Right hindlimb (tissue), 1 donor: ENCODE measurements around the gene VPREB1.
"Not testable (repeated sequence)": the region's sequence is repeated elsewhere in the genome, so short reads cannot be mapped to it uniquely, and the experiment has no call there.

Experiments used
- DNase-seq: peaks from one replicate; pipeline ENCODE4 v3.0.0-alpha.2; 2018

VPREB1 gene

GRCh38 chr22:22248878-22249277 lies 4.3 kb downstream of the VPREB1 start:
- no peak for DNase-seq

GRCh38 chr22:22250651-22251050 lies 6.1 kb downstream of the VPREB1 start:
- not testable (repeated sequence) for DNase-seq

- not testable (repeated sequence) for DNase-seq
Measured at GRCh38 chr22:22256133-22256532, 11.5 kb downstream of the VPREB1 start.

GRCh38 chr22:22258597-22259415 lies 14.2 kb downstream of the VPREB1 start:
- DNase-seq, result not testable (repeated sequence)

GRCh38 chr22:22260169-22260568 lies 15.6 kb downstream of the VPREB1 start:
- not testable (repeated sequence) for DNase-seq

- DNase-seq, result not testable (repeated sequence)
Measured at GRCh38 chr22:22260586-22260985, 16.0 kb downstream of the VPREB1 start.

- not testable (repeated sequence) for DNase-seq
Measured at GRCh38 chr22:22262332-22263074, 17.9 kb downstream of the VPREB1 start.

GRCh38 chr22:22263823-22264222 lies 19.2 kb downstream of the VPREB1 start:
- DNase-seq, result not testable (repeated sequence)

GRCh38 chr22:22270036-22270676 lies 25.6 kb downstream of the VPREB1 start:
- not testable (repeated sequence) for DNase-seq

- DNase-seq, result not testable (repeated sequence)
Measured at GRCh38 chr22:22277423-22277822, 32.8 kb downstream of the VPREB1 start.

- DNase-seq, result not testable (repeated sequence)
Measured at GRCh38 chr22:22284962-22285756, 40.6 kb downstream of the VPREB1 start.

- not testable (repeated sequence) for DNase-seq
Measured at GRCh38 chr22:22286390-22287105, 42.0 kb downstream of the VPREB1 start.

- DNase-seq, result not testable (repeated sequence)
Measured at GRCh38 chr22:22287106-22287626, 42.6 kb downstream of the VPREB1 start.

GRCh38 chr22:22289666-22290065 lies 45.1 kb downstream of the VPREB1 start:
- not testable (repeated sequence) for DNase-seq

- DNase-seq, result not testable (repeated sequence)
Measured at GRCh38 chr22:22291129-22291806, 46.7 kb downstream of the VPREB1 start.

- DNase-seq, result not testable (repeated sequence)
Measured at GRCh38 chr22:22292656-22293055, 48.1 kb downstream of the VPREB1 start.

- not testable (repeated sequence) for DNase-seq
Measured at GRCh38 chr22:22293436-22293835, 48.9 kb downstream of the VPREB1 start.

- DNase-seq, result not testable (repeated sequence)
Measured at GRCh38 chr22:22294641-22295040, 50.1 kb downstream of the VPREB1 start.
